HUES48 (cell line): ENCODE results near the gene DPYD.

Source experiments
- H3K27ac ChIP-seq: one replicate; pipeline ENCODE4 v1.7.0; 2013; ENCODE audit warnings: low read depth, low read length, inconsistent platforms
- H3K27me3 ChIP-seq: 2 replicates; pipeline ENCODE4 v1.6.1; 2013; ENCODE audit warnings: mild to moderate bottlenecking, low read length; ENCODE audit not compliant: control insufficient read depth, insufficient read depth
- H3K36me3 ChIP-seq: 2 replicates; pipeline ENCODE4 v1.6.1; 2013; ENCODE audit warnings: low read length; ENCODE audit not compliant: control insufficient read depth, insufficient read depth
- H3K4me1 ChIP-seq: 2 replicates; pipeline ENCODE4 v1.6.1; 2013; ENCODE audit warnings: mild to moderate bottlenecking, low read length; ENCODE audit not compliant: control insufficient read depth, insufficient read depth
- H3K4me3 ChIP-seq: 2 replicates; pipeline ENCODE4 v1.5.1; 2013; ENCODE audit warnings: mild to moderate bottlenecking, low read depth, low read length
- H3K9ac ChIP-seq: 2 replicates; pipeline ENCODE4 v1.6.1; 2013; ENCODE audit warnings: mild to moderate bottlenecking, low read depth, low read length, moderate library complexity
- H3K9me3 ChIP-seq: 2 replicates; pipeline ENCODE4 v1.6.1; 2013; ENCODE audit warnings: low read length; ENCODE audit not compliant: control insufficient read depth, insufficient read depth

DPYD gene

GRCh38 chr1:97505289-97505688 lies 415.5 kb downstream of the DPYD start:
- Histone ChIP-seq H3K27ac (no peak overlapping the region), H3K4me1 (0 out of 2 replicates have a peak, but pooled peaks cover 2% of the 10 kb centered on the region), H3K36me3 (no peaks in the 10 kb centered on the region), H3K9ac (no peak overlapping the region), H3K4me3 (no peak overlapping the region), H3K27me3 (no peaks in the 10 kb centered on the region), H3K9me3 (no peaks in the 10 kb centered on the region)

- Histone ChIP-seq H3K4me3 (no peak overlapping the region), H3K9ac (no peak overlapping the region), H3K27me3 (no peaks in the 10 kb centered on the region), H3K27ac (no peak overlapping the region), H3K36me3 (no peaks in the 10 kb centered on the region), H3K9me3 (no peaks in the 10 kb centered on the region), H3K4me1 (0 out of 2 replicates have a peak, but pooled peaks cover 2% of the 10 kb centered on the region)
Measured at GRCh38 chr1:97502360-97502759, 418.5 kb downstream of the DPYD start.

- Histone ChIP-seq H3K27me3 (no peaks in the 10 kb centered on the region), H3K27ac (no peak overlapping the region), H3K9me3 (no peaks in the 10 kb centered on the region), H3K9ac (no peak overlapping the region), H3K4me3 (no peak overlapping the region), H3K4me1 (0 out of 2 replicates have a peak, but pooled peaks cover 2% of the 10 kb centered on the region), H3K36me3 (no peaks in the 10 kb centered on the region)
Measured at GRCh38 chr1:97501628-97502027, 419.2 kb downstream of the DPYD start.

- Histone ChIP-seq H3K4me3 (no peak overlapping the region), H3K9ac (no peak overlapping the region), H3K36me3 (no peaks in the 10 kb centered on the region), H3K27ac (no peak overlapping the region), H3K4me1 (0 out of 2 replicates have a peak, but pooled peaks cover 2% of the 10 kb centered on the region), H3K9me3 (no peaks in the 10 kb centered on the region), H3K27me3 (no peaks in the 10 kb centered on the region)
Measured at GRCh38 chr1:97500760-97501159, 420.1 kb downstream of the DPYD start.

- Histone ChIP-seq H3K9me3 (no peaks in the 10 kb centered on the region), H3K4me1 (0 out of 2 replicates have a peak, but pooled peaks cover 2% of the 10 kb centered on the region)
Measured at GRCh38 chr1:97499667-97500066, 421.2 kb downstream of the DPYD start.

GRCh38 chr1:97489834-97490233 lies 431.0 kb downstream of the DPYD start:
- no peaks in the 10 kb centered on the region for H3K4me1 ChIP-seq
- H3K27me3 ChIP-seq: no peaks in the 10 kb centered on the region
- H3K27ac ChIP-seq: no peak overlapping the region
- no peak overlapping the region for H3K4me3 ChIP-seq
- no peaks in the 10 kb centered on the region for H3K9me3 ChIP-seq
- no peak overlapping the region for H3K9ac ChIP-seq
- H3K36me3 ChIP-seq: no peaks in the 10 kb centered on the region

More at GRCh38 chr1:97499667-97500066, 421.2 kb downstream of the DPYD start:
- Histone ChIP-seq H3K27me3 (no peaks in the 10 kb centered on the region), H3K9ac (no peak overlapping the region), H3K4me3 (no peak overlapping the region), H3K27ac (no peak overlapping the region), H3K36me3 (no peaks in the 10 kb centered on the region)

- H3K36me3 ChIP-seq: no peaks in the 10 kb centered on the region
Measured at GRCh38 chr1:97488530-97488929, 432.3 kb downstream of the DPYD start.

GRCh38 chr1:97482022-97482421 lies 438.8 kb downstream of the DPYD start:
- H3K4me3 ChIP-seq: no peak overlapping the region

More at GRCh38 chr1:97488530-97488929, 432.3 kb downstream of the DPYD start:
- Histone ChIP-seq H3K9me3 (no peaks in the 10 kb centered on the region), H3K27ac (no peak overlapping the region), H3K4me3 (no peak overlapping the region), H3K4me1 (no peaks in the 10 kb centered on the region), H3K9ac (no peak overlapping the region), H3K27me3 (no peaks in the 10 kb centered on the region)

GRCh38 chr1:97467445-97467844 lies 453.4 kb downstream of the DPYD start:
- peaks cover 11% of the 10 kb centered on the region for H3K9me3 ChIP-seq
- no peak overlapping the region for H3K27ac ChIP-seq
- no peak overlapping the region for H3K9ac ChIP-seq
- no peaks in the 10 kb centered on the region for H3K27me3 ChIP-seq
- H3K4me1 ChIP-seq: no peaks in the 10 kb centered on the region
- no peak overlapping the region for H3K4me3 ChIP-seq
- no peaks in the 10 kb centered on the region for H3K36me3 ChIP-seq

More at GRCh38 chr1:97482022-97482421, 438.8 kb downstream of the DPYD start:
- Histone ChIP-seq H3K27ac (no peak overlapping the region), H3K36me3 (no peaks in the 10 kb centered on the region), H3K9ac (no peak overlapping the region), H3K4me1 (no peaks in the 10 kb centered on the region), H3K9me3 (no peaks in the 10 kb centered on the region), H3K27me3 (no peaks in the 10 kb centered on the region)

GRCh38 chr1:97464305-97464704 lies 456.5 kb downstream of the DPYD start:
- Histone ChIP-seq H3K27ac (no peak overlapping the region), H3K4me3 (no peak overlapping the region), H3K9me3 (peaks cover 11% of the 10 kb centered on the region), H3K9ac (no peak overlapping the region), H3K27me3 (no peaks in the 10 kb centered on the region), H3K36me3 (no peaks in the 10 kb centered on the region), H3K4me1 (no peaks in the 10 kb centered on the region)

GRCh38 chr1:97461782-97462181 lies 459.1 kb downstream of the DPYD start:
- no peak overlapping the region for H3K27ac ChIP-seq
- no peaks in the 10 kb centered on the region for H3K4me1 ChIP-seq
- no peaks in the 10 kb centered on the region for H3K36me3 ChIP-seq
- H3K9ac ChIP-seq: no peak overlapping the region
- no peak overlapping the region for H3K4me3 ChIP-seq
- no peaks in the 10 kb centered on the region for H3K27me3 ChIP-seq
- H3K9me3 ChIP-seq: peaks cover 11% of the 10 kb centered on the region
